Neural cell (in vitro differentiated cells): ENCODE results near the gene PCDHGA8.

Experiments used
- CTCF ChIP-seq: fragments of 450-650 bp; IDR thresholded peaks from 2 replicates; pipeline ENCODE4 v1.5.1; 2014; ENCODE audit warnings: antibody characterized with exemption, mild to moderate bottlenecking, moderate library complexity; ENCODE audit not compliant: poor library complexity, severe bottlenecking
- EP300 ChIP-seq: fragments of 450-650 bp; conservative IDR thresholded peaks from 2 replicates; pipeline ENCODE4 v1.6.1; 2014; ENCODE audit warnings: antibody characterized with exemption, mild to moderate bottlenecking, moderate library complexity; ENCODE audit not compliant: poor library complexity, severe bottlenecking
- POLR2AphosphoS5 ChIP-seq: IDR thresholded peaks from 2 replicates; pipeline ENCODE4 v1.6.1; 2012
- TAF1 ChIP-seq: IDR thresholded peaks from 2 replicates; pipeline ENCODE4 v1.6.1; 2012; ENCODE audit warnings: low read depth
- TF ChIP-seq, protein P1 (sequence below): IDR thresholded peaks from 2 replicates; pipeline ENCODE4 v1.6.1; 2012; ENCODE audit warnings: borderline replicate concordance

GRCh38 chr5:141373673-141374317 lies 18.6 kb upstream of the PCDHGA8 start, which contains the start of gene PCDHGA6:
- TF ChIP-seq, protein P1, sequence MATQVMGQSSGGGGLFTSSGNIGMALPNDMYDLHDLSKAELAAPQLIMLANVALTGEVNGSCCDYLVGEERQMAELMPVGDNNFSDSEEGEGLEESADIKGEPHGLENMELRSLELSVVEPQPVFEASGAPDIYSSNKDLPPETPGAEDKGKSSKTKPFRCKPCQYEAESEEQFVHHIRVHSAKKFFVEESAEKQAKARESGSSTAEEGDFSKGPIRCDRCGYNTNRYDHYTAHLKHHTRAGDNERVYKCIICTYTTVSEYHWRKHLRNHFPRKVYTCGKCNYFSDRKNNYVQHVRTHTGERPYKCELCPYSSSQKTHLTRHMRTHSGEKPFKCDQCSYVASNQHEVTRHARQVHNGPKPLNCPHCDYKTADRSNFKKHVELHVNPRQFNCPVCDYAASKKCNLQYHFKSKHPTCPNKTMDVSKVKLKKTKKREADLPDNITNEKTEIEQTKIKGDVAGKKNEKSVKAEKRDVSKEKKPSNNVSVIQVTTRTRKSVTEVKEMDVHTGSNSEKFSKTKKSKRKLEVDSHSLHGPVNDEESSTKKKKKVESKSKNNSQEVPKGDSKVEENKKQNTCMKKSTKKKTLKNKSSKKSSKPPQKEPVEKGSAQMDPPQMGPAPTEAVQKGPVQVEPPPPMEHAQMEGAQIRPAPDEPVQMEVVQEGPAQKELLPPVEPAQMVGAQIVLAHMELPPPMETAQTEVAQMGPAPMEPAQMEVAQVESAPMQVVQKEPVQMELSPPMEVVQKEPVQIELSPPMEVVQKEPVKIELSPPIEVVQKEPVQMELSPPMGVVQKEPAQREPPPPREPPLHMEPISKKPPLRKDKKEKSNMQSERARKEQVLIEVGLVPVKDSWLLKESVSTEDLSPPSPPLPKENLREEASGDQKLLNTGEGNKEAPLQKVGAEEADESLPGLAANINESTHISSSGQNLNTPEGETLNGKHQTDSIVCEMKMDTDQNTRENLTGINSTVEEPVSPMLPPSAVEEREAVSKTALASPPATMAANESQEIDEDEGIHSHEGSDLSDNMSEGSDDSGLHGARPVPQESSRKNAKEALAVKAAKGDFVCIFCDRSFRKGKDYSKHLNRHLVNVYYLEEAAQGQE, result no peak
- TF ChIP-seq CTCF (no peak), POLR2AphosphoS5 (no peak), TAF1 (no peak), EP300 (no peak)
